ENCODE results near the gene IFITM1.

Gene IFITM1

GRCh38 chr11:282630-283360 is 31.0 kb upstream of the IFITM1 start:
- no peak for DNase-seq

- DNase-seq: no peak
These were observed 30.3 kb upstream of the IFITM1 start for GRCh38 chr11:283405-284104.

GRCh38 chr11:284105-285020 is 29.5 kb upstream of the IFITM1 start:
- no peak for DNase-seq

GRCh38 chr11:285021-285893 is 28.6 kb upstream of the IFITM1 start:
- no peak for DNase-seq

GRCh38 chr11:285894-286220 is 28.0 kb upstream of the IFITM1 start:
- no peak for DNase-seq

GRCh38 chr11:286977-287820 is 26.6 kb upstream of the IFITM1 start:
- DNase-seq: peak; percentile 76

GRCh38 chr11:287821-288477 is 25.9 kb upstream of the IFITM1 start:
- no peak for DNase-seq

- DNase-seq: peak; percentile 47
These were observed 25.1 kb upstream of the IFITM1 start, which contains the start of gene PGGHG for GRCh38 chr11:288478-289397. Gene PGGHG, plus strand, starts transcription at chr11:289126. Its CDS starts 691 bp downstream, at chr11:289817.

- peak; percentile 57 for DNase-seq
These were observed 24.5 kb upstream of the IFITM1 start for GRCh38 chr11:289398-289711.

- no peak for DNase-seq
These were observed 23.9 kb upstream of the IFITM1 start for GRCh38 chr11:289712-290620.

- no peak for DNase-seq
These were observed 23.1 kb upstream of the IFITM1 start for GRCh38 chr11:290621-291231.

GRCh38 chr11:291281-292210 is 22.3 kb upstream of the IFITM1 start:
- no peak for DNase-seq

GRCh38 chr11:292211-293121 is 21.4 kb upstream of the IFITM1 start:
- no peak for DNase-seq

- DNase-seq: no peak
These were observed 20.5 kb upstream of the IFITM1 start for GRCh38 chr11:293271-293851.

- DNase-seq: no peak
These were observed 19.8 kb upstream of the IFITM1 start for GRCh38 chr11:293852-294661.

Data from effector CD8-positive, alpha-beta T cell (primary cell).